GM21529 (cell line): ENCODE measurements around the gene WSB1.
A peak's percentile ranks its signal among the peaks of the same experiment; 100 is the strongest.
"Not testable (repeated sequence)": the region's sequence is repeated elsewhere in the genome, so short reads cannot be mapped to it uniquely, and the experiment has no call there.

Experiments
- ATAC-seq: cut with Tn5 transposase; IDR thresholded peaks from one replicate; pipeline ENCODE4 v1.9.1; 2021; ENCODE audit not compliant: unreplicated experiment

The WSB1 gene, protein sequence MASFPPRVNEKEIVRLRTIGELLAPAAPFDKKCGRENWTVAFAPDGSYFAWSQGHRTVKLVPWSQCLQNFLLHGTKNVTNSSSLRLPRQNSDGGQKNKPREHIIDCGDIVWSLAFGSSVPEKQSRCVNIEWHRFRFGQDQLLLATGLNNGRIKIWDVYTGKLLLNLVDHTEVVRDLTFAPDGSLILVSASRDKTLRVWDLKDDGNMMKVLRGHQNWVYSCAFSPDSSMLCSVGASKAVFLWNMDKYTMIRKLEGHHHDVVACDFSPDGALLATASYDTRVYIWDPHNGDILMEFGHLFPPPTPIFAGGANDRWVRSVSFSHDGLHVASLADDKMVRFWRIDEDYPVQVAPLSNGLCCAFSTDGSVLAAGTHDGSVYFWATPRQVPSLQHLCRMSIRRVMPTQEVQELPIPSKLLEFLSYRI

DNA sequence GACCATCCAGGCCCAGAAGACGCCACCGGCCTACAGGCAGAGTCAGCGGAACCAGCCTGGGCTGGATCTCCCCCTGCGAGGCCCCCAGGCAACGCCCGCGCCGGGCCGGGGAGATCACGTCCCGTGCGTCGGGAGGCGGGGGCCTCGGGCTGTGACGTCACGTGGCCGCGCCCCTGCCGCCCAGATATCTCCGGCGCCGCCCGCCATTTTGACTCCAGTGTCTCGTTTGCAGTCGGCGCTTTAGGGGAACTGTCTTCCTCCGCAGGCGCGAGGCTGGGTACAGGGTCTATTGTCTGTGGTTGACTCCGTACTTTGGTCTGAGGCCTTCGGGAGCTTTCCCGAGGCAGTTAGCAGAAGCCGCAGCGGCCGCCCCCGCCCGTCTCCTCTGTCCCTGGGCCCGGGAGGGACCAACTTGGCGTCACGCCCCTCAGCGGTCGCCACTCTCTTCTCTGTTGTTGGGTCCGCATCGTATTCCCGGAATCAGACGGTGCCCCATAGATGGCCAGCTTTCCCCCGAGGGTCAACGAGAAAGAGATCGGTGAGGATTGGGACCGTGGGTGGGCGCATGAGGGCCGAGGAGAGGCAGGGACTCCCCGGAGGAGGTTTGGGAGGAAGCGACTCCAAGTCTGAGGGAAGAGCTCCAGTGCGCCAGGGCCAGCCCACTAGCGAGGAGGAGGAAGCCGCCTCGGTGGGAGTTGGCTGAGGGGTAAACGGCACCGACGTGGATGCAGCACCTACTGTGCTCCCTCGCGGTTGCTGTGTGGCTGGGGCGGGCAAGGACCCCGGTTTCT, at the start of gene WSB1:
WSB1 (plus strand) TSS at position 217 of the 791 bp plus-strand sequence; CDS start at position 499, 282 bp downstream.
- peak; percentile 82 for ATAC-seq

DNA sequence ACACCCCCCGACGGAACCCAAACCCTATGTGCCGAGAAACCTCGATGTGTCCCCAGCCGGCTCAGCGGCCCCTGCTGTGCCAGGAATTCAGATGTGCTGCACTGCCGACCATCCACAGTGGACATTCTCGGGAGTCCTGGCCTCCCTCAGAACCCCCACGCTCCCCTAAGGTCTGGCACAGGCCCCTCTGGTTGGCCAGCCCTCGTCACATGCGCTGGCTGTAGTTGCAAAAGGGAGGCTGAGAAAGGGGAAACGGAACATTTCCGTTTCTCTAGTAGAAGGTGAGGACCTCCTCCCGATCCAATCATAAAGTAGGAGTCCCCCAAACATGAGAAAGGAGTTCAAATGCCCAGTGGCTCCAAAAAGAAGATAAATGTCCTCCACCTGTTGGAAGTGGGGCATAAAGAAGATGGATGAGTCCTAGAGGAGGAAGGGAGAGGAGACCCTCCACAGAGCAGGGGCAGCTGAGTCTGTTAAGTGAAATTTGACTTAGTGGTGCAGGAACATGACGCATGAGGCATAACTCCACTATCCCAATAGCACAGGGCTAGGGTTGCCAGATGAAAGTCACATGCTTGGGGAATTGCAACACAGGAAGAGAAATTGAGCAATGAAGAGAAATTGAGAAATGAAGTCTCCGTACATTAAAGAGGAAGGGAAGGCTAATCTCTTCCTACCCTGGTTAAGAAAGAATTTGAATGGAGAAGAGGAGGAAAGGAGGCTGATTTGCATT, 49.3 kb upstream of the WSB1 start:
- ATAC-seq: peak; percentile 4

DNA sequence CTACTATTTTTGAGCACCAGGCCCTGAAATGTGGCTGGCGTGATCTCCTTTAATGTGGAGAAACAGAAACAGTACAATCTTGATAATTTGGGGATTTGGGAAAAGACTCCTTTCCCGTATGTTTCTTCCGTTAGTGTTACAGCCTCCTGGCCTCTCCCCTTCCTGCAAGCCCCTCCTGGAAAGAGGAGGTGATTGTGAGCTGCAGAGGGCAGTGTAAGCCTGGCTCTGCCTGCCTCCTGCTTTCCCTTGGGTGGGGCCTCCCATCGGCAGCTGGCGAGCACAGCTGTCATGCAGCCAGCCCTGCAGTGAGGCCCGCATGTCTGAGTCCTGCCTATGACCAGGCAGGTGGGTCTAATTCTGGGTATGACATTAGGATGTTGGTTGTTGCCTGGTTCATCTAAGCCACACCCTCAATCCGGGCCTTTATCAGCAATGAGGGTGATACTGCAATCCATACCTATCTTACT, 48.7 kb upstream of the WSB1 start:
- peak; percentile 86 for ATAC-seq

DNA sequence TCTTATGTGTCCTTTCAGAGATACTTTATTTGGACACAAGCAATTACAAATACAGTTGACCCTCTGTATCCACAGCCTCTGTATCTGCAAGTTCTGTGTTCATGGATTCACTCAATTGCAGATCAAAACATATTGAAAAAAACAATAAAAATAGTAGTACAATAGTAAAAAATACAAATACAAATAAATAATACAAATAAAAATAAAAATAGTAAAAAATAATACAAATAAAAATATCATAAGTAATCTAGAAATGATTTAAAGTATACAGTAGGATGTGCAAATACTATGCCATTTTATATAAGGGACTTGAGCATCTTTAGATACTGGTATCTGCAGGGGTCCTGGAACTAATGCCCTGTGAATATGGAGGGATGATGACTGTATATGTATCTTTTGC, 47.4 kb upstream of the WSB1 start:
- ATAC-seq: no peak

DNA sequence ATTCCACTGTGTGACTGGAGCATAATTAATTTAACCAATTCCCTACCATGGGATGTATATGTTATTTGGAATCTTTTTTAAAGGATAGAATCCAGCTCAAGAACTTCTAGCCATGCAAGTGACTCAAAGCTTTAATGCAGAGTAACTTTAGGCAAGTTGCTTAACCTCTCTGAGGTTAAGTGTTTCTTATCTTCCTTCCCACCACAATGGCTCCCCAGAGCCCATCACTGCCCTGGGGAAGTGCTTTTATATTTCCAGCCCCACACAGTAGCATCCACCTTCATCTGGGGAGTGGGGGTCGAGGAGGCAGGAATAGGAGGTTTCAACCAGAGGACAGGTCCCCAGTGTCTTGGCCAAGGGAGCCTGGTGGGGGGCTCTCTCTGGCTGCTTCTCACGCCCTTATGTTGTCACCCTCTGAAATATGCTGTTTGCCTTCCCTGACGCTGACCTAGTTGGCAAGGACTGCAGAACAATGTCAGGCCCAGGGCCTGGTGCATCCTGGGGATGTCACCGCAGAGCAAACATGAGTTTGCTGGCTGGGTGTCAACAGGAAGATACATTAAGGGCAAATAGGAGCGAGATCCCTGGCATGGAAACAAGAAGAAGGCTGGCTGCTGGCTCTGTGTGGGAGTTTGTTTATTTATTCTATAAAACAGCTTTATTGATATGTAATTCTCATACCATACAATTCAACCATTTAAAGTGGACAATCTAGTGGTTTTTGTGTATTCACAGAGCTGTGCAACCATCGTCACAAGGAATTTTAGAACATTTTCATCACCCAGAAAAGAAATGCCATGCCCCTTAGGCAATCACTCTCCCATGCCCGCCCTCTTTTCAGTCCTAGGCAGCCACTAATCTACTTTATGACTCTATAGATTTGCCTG, 46.6 kb upstream of the WSB1 start:
- ATAC-seq: no peak

DNA sequence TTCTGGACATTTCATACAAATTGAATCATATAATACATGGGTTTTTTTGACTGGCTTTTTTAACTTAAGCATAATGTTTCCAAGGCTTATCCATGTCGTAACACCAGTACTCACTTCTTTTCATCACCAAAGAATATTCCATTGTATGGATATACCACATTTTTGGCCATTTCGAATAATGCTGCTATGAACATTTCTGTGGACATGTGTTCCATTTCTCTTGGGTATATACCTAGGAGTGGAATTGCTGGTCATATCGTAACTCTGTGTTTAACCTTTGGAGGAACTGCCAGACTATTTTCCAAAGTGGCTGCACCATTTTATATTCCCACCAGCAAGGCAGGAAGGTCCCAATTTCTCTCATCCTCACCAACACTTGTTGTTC, 46.0 kb upstream of the WSB1 start:
- ATAC-seq: no peak

DNA sequence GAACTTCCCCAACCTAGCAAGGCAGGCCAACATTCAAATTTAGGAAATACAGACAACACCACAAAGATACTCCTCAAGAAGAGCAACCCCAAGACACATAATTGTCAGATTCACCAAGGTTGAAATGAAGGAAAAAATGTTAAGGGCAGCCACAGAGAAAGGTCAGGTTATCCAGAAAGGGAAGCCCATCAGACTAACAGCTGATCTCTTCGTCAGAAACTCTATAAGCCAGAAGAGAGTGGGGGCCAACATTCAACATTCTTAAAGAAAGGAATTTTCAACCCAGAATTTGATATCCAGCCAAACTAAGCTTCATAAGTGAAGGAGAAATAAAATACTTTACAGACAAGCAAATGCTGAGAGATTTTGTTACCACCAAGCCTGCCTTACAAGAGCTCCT, 43.1 kb upstream of the WSB1 start:
- ATAC-seq: not testable (repeated sequence)

DNA sequence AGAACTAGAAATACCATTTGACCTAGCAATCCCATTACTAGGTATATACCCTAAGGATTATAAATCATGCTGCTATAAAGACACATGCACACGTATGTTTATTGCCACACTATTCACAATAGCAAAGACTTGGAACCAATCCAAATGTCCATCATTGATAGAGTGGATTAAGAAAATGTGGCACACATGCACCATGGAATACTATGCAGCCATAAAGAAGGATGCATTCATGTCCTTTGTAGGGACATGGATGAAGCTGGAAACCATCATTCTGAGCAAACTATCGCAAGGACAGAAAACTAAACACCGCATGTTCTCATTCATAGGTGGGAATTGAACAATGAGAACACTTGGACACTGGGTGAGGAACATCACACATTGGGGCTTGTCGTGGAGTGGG, 39.1 kb upstream of the WSB1 start:
- not testable (repeated sequence) for ATAC-seq

DNA sequence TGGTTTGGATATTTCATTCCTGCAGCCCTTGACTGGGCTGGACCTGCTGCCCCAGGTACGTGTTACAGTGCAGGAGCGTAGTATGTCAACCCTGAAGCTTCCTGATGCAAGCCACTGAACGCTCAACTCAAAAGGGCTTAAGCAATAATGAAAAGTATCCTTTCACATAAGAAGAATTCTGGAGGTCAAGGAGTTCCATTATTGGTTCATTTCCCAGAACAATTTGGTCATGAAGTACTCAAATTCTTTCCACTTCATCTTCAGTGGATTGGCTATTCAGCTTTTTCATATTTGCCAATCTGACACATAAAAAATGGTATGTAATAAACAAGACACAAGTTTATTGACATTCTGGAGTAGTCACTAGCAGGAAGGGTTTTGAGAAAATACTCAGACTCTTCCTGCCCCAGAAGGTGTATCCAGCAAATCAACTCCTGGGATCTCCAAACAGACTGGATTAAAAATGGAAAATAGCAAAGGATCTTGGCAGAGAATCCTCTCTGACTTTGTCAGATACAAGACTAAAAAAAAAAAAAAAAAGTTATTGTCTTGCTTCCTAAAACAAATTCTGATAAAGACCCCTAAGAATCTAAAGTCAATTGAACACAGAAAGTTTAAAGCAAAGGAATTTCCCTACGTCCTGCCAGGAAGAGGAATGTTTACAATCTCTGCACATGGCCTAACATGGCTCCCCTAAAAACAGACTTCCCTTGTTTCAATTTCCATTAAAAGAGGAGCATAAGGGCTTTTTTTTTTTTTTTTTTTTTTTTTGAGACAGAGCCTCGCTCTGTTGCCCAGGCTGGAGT, 37.5 kb upstream of the WSB1 start:
- ATAC-seq: no peak

DNA sequence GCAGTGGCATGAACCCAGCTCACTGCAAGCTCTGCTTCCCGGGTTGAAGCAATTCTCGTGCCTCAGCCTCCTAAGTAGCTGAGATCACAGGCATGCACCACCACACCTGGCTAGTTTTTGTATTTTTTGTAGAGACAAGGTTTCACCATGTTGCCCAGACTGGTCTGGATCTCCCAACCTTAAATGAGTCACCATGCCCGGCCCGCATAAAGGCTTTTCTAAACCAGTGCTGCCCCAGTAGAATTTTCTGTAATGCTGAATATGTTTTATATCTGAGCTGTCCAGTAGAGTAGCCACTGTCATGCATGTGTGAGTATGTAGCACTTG, 36.9 kb upstream of the WSB1 start:
- ATAC-seq: no peak

DNA sequence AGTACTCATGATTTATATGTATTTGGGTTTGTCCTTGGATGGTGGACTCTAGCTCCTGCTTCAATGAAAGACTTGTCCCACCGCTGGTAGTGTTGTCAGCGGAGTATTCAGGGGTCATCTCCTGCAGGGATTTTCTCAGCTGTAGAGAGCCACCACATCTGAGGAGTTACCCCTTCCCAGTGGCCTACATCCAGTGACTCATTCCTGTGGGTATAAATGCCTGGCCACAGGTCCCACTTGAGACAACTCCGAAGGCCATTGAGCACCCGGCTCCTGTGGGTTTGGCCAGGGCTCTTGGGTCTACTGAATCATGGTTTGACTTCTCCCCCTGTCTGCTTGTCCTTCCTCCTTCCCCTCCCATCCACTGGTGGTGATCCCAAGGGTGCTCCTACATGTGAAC, 34.6 kb upstream of the WSB1 start:
- no peak for ATAC-seq

DNA sequence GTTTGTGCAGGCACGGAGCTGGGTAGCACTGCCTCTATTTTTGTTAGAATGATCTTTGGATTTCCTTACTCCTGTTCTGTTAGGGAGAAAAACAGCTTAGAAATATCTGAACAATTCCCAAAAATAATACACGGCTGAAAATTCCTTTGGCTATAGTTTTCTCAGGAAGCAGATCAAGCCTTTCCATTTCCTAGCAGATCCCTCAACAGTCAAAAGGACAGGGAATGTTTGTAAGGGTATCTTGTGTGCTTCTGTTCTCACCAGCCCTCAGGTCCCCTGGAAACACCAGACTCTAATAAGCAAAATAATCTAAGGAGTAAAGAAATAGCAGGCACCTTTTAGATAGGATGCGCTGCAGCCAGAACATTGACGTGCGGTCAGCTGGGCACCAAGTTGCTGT, 30.5 kb upstream of the WSB1 start:
- ATAC-seq: no peak

DNA sequence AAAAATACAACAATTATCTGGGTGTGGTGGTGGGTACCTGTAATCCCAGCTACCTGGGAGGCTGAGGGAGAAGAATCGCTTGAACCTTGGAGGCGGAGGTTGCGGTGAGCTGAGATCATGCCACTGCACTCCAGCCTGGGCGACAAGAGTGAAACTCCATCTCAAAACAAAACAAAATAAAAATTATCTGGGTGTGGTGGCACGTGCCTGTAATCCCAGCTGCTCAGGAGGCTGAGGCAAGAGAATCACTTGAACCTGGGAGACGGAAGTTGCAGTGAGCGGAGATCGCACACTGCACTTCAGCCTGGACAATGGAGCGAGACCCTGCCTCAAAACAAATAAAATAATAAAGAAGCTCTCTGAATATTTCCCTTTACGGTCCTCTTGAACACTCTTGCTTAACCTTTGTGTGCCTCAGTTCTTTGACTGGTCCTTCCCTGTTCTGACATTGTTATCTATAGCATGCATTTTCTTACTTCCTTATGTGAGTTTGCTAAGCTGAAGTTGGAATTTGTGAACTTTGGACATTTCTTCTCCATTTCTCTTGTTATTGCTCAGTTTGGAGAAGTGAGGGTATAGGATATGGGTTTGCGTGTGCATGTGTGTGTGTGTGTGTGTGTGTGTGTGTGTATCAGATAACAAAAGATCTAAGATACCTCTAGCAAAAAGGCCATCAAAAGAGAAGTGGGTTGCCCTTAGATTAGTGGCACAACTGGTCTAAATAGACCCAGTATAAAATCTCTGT, 29.7 kb upstream of the WSB1 start:
- no peak for ATAC-seq

DNA sequence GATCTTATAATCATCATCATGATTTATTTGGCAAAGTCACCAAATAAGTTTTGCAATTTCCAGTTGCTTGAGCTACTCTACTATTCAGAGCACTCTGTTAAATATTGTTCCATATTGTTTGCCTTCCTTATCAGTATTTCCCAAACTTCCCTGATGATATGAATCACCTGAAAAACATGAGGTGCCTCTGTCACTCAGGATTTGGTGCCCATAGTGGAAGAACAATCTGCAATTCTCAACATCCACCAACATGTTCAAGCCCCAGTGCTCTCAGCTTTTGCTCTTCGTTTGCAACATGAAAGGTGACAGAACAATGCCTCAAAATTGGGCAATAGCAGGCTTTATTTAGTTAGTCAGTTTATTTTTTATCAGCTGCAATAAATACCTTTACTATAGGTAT, 28.6 kb upstream of the WSB1 start:
- ATAC-seq: no peak

DNA sequence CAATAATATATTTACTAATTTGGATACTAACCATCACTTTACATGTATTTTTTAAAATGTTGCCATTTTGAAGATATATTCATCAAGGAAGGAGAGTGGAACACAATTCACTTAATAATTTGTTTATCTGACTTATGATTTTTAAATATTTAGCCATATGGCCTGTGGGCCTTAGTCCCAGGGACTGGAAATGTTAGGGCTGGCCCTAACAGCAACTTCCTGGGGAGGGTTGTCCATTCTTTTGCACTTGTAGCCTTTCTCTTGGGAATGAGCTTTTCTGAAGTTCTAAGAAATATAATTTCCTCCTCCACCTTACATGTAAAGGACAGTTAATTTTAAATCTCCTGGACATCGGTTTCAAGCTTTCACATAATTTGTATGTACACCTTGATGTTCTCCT, 27.7 kb upstream of the WSB1 start:
- ATAC-seq: no peak

DNA sequence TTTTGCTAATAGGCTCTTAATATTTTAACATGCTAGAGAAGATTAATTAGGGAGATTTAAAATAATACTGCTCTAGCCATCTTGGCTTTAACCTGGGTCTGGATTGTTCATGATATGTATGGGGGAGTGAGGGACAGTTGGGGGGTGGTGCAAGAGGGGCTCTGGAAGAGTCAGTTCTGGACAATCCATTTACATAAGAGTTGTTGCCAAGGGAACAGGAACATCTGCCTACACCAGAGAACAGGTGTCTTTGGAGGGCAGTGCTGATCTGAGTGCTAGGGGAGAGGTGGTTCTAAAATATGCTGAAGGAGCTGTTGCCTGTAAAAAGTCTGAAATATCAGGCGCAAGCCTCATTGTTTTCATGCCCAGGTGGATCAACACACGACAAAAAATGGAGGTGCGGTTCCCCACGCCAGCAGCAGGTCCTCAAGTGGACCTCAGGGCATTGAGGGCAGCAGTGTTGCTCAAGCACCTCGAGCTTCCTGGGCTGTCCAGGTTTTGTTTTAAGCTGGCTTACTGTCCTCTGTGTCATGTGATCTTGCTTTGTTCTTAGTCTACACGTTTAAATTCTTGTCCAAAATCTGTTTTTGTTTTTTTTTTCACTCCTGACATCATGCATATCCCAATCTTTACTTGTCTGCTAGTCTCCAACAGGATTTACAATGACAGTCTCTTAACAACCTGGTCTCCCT, 25.4 kb upstream of the WSB1 start:
- ATAC-seq: no peak

DNA sequence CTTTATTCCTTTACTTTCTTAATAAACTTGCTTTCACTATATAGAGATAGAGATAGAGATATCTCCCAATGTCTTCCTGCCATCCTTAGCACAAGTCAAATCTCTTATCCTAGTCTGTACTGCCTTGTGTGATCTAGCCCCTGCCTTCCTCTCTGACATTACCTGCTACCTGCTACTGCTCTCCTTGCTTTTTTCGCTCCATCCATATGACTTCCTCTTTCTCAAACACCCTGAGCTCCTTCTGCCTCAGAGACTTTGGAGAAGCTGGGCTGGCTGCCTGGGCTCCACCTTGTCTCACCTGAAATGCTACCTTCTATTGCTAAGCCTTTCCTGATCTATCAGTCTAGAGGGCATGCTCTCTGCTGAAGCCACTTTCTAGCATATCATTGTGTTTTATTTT, 24.7 kb upstream of the WSB1 start:
- ATAC-seq: no peak

DNA sequence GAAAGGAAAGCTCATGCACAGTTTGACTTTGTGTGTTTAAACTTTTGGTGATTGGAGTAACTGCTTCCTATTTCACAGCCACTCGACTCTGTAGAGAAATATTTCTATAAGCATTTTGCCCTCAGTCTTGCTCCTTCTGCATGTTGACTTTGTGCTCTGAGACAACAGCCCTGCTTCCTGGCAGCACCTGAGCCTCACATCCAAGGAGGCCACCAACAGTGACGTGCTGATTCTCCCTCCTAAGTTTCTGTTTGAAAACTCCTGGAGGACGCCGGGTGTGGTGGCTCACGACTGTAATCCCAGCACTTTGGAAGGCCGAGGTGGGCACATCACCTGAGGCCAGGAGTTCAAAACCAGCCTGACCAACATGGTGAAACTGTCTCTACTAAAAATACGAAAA, 23.9 kb upstream of the WSB1 start:
- no peak for ATAC-seq
